ENCODE measurements around the gene RBM20. TPM values are rescaled to one million over a fixed set of nuclear protein-coding genes. Genes with fewer than 3 reads are reported as not detected.

Gene RBM20
- total RNA-seq, 2 experiments from 2014 or later, result not detected

- H3K27me3 Mint-ChIP-seq, result no peaks in the 10 kb centered on the region
- peaks cover 85% of the 10 kb centered on the region for H3K4me1 Mint-ChIP-seq
- POLR2A ChIA-PET, result interaction anchor here (0.8 to 1.0 kb wide), 2 partner anchors 12 to 84 kb away, joined by 3 read pairs; no protein-coding TSS in a partner anchor
- CTCF ChIA-PET, result interaction anchor here (0.6 to 2.6 kb wide), 12 partner anchors 8 to 186 kb away, joined by 3 to 14 read pairs (median 4); partner anchors contain the start of gene PDCD4
- H3K9me3 Mint-ChIP-seq, result peaks cover 6% of the 10 kb centered on the region
- peak overlapping the region; percentile 0 for H3K4me3 Mint-ChIP-seq
- peaks cover 14% of the 10 kb centered on the region for H3K36me3 Mint-ChIP-seq (ENCODE audit: low read depth)
- DNase-seq, result no peak
- H3K27ac Mint-ChIP-seq, result peak overlapping the region; percentile 95
Observed at GRCh38 chr10:110858297-110858934, 214.3 kb downstream of the RBM20 start.

GRCh38 chr10:110859206-110859972 is 215.3 kb downstream of the RBM20 start:
- no peaks in the 10 kb centered on the region for H3K27me3 Mint-ChIP-seq
- CTCF ChIA-PET, result interaction anchor here (0.6 to 2.6 kb wide), 9 partner anchors 8 to 187 kb away, joined by 3 to 14 read pairs (median 4); partner anchors contain the start of gene PDCD4
- H3K27ac Mint-ChIP-seq, result peak overlapping the region; percentile 95
- peaks cover 85% of the 10 kb centered on the region for H3K4me1 Mint-ChIP-seq
- DNase-seq, result no peak
- peaks cover 6% of the 10 kb centered on the region for H3K9me3 Mint-ChIP-seq
- peak overlapping the region; percentile 37 for H3K4me3 Mint-ChIP-seq
- POLR2A ChIA-PET, result interaction anchor here (0.7 to 1.2 kb wide), 2 partner anchors 8 to 12 kb away, joined by 3 read pairs; partner anchors contain the start of gene PDCD4
- peaks cover 14% of the 10 kb centered on the region for H3K36me3 Mint-ChIP-seq (ENCODE audit: low read depth)

- no peak for DNase-seq
- H3K27ac Mint-ChIP-seq, result peak overlapping the region; percentile 95
- CTCF ChIA-PET, result interaction anchor here (1.1 to 2.6 kb wide), 6 partner anchors 8 to 188 kb away, joined by 3 to 14 read pairs (median 6); partner anchors contain the start of gene PDCD4
- peaks cover 6% of the 10 kb centered on the region for H3K9me3 Mint-ChIP-seq
- H3K36me3 Mint-ChIP-seq (ENCODE audit: low read depth), result peaks cover 16% of the 10 kb centered on the region
- peak overlapping the region; percentile 37 for H3K4me3 Mint-ChIP-seq
- POLR2A ChIA-PET, result interaction anchor here (0.7 to 1.2 kb wide), 2 partner anchors 8 to 12 kb away, joined by 3 read pairs; partner anchors contain the start of gene PDCD4
- no peaks in the 10 kb centered on the region for H3K27me3 Mint-ChIP-seq
- peaks cover 88% of the 10 kb centered on the region for H3K4me1 Mint-ChIP-seq
Observed at GRCh38 chr10:110859973-110860376, 215.8 kb downstream of the RBM20 start.

- Mint-ChIP-seq H3K4me1 (peaks cover 89% of the 10 kb centered on the region), H3K36me3 (ENCODE audit: low read depth) (peaks cover 17% of the 10 kb centered on the region), H3K27ac (peak overlapping the region; percentile 95), H3K4me3 (peak overlapping the region; percentile 13), H3K9me3 (peaks cover 6% of the 10 kb centered on the region), H3K27me3 (no peaks in the 10 kb centered on the region)
- CTCF ChIA-PET, result interaction anchor here (0.7 to 2.1 kb wide), 6 partner anchors 9 to 189 kb away, joined by 3 to 14 read pairs (median 4); no protein-coding TSS in a partner anchor
- DNase-seq, result peak; percentile 75
- POLR2A ChIA-PET, result interaction anchor here (0.7 kb wide), 1 partner anchor 9 kb away, joined by 3 read pairs; no protein-coding TSS in a partner anchor
Observed at GRCh38 chr10:110860576-110861241, 216.6 kb downstream of the RBM20 start.

GRCh38 chr10:110861476-110861875 is 217.3 kb downstream of the RBM20 start:
- peak overlapping the region; percentile 95 for H3K27ac Mint-ChIP-seq
- peaks cover 92% of the 10 kb centered on the region for H3K4me1 Mint-ChIP-seq
- peaks cover 3% of the 10 kb centered on the region for H3K9me3 Mint-ChIP-seq
- ChIA-PET CTCF (interaction anchor here (1.1 to 2.1 kb wide), 3 partner anchors 8 to 19 kb away, joined by 3 to 14 read pairs (median 5); no protein-coding TSS in a partner anchor), POLR2A (interaction anchor here (0.7 kb wide), 1 partner anchor 10 kb away, joined by 3 read pairs; no protein-coding TSS in a partner anchor)
- H3K36me3 Mint-ChIP-seq (ENCODE audit: low read depth), result peaks cover 13% of the 10 kb centered on the region
- H3K4me3 Mint-ChIP-seq, result no peak overlapping the region
- no peak for DNase-seq
- H3K27me3 Mint-ChIP-seq, result no peaks in the 10 kb centered on the region

- Mint-ChIP-seq H3K36me3 (ENCODE audit: low read depth) (peaks cover 13% of the 10 kb centered on the region), H3K4me1 (peaks cover 98% of the 10 kb centered on the region), H3K4me3 (no peak overlapping the region), H3K27ac (peak overlapping the region; percentile 71), H3K27me3 (no peaks in the 10 kb centered on the region), H3K9me3 (peaks cover 3% of the 10 kb centered on the region)
- POLR2A ChIA-PET, result no interaction called here
- DNase-seq, result no peak
- CTCF ChIA-PET, result interaction anchor here (0.9 to 2.1 kb wide), 3 partner anchors 7 to 11 kb away, joined by 3 to 14 read pairs (median 5); no protein-coding TSS in a partner anchor
Observed at GRCh38 chr10:110861930-110862649, 218.0 kb downstream of the RBM20 start.

- no peak for DNase-seq
- Mint-ChIP-seq H3K9me3 (no peaks in the 10 kb centered on the region), H3K4me3 (no peak overlapping the region), H3K4me1 (peaks cover 98% of the 10 kb centered on the region), H3K27me3 (no peaks in the 10 kb centered on the region), H3K36me3 (ENCODE audit: low read depth) (peaks cover 13% of the 10 kb centered on the region), H3K27ac (peak overlapping the region; percentile 98)
- ChIA-PET POLR2A (no interaction called here), CTCF (interaction anchor here (0.9 kb wide), 1 partner anchor 11 kb away, joined by 3 read pairs; no protein-coding TSS in a partner anchor)
Observed at GRCh38 chr10:110862961-110863360, 218.8 kb downstream of the RBM20 start.

- no peak overlapping the region for H3K4me3 Mint-ChIP-seq
- ChIA-PET CTCF (interaction anchor here (0.9 kb wide), 1 partner anchor 11 kb away, joined by 3 read pairs; no protein-coding TSS in a partner anchor), POLR2A (no interaction called here)
- no peaks in the 10 kb centered on the region for H3K9me3 Mint-ChIP-seq
- H3K4me1 Mint-ChIP-seq, result peaks cover 98% of the 10 kb centered on the region
- peaks cover 11% of the 10 kb centered on the region for H3K36me3 Mint-ChIP-seq (ENCODE audit: low read depth)
- no peaks in the 10 kb centered on the region for H3K27me3 Mint-ChIP-seq
- DNase-seq, result no peak
- H3K27ac Mint-ChIP-seq, result peak overlapping the region; percentile 98
Observed at GRCh38 chr10:110863361-110863760, 219.2 kb downstream of the RBM20 start.

GRCh38 chr10:110863956-110864355 is 219.8 kb downstream of the RBM20 start:
- Mint-ChIP-seq H3K36me3 (ENCODE audit: low read depth) (peaks cover 9% of the 10 kb centered on the region), H3K4me3 (no peak overlapping the region), H3K27me3 (no peaks in the 10 kb centered on the region), H3K9me3 (no peaks in the 10 kb centered on the region), H3K4me1 (peaks cover 99% of the 10 kb centered on the region), H3K27ac (peak overlapping the region; percentile 98)
- POLR2A ChIA-PET, result no interaction called here
- no peak for DNase-seq
- CTCF ChIA-PET, result interaction anchor here (0.6 to 1.5 kb wide), 3 partner anchors 11 to 473 kb away, joined by 3 to 5 read pairs (median 3); no protein-coding TSS in a partner anchor

GRCh38 chr10:110864662-110865140 is 220.6 kb downstream of the RBM20 start:
- POLR2A ChIA-PET, result no interaction called here
- peaks cover 99% of the 10 kb centered on the region for H3K4me1 Mint-ChIP-seq
- H3K9me3 Mint-ChIP-seq, result no peaks in the 10 kb centered on the region

GRCh38 chr10:110865186-110865808 is 221.2 kb downstream of the RBM20 start:
- no peaks in the 10 kb centered on the region for H3K27me3 Mint-ChIP-seq
- POLR2A ChIA-PET, result no interaction called here

More at GRCh38 chr10:110864662-110865140, 220.6 kb downstream of the RBM20 start:
- Mint-ChIP-seq H3K36me3 (ENCODE audit: low read depth) (peaks cover 15% of the 10 kb centered on the region), H3K27ac (peak overlapping the region; percentile 98), H3K27me3 (no peaks in the 10 kb centered on the region), H3K4me3 (peak overlapping the region; percentile 71)
- peak; percentile 84 for DNase-seq
- CTCF ChIA-PET, result interaction anchor here (0.6 to 2.4 kb wide), 6 partner anchors 10 to 474 kb away, joined by 3 to 5 read pairs (median 4); no protein-coding TSS in a partner anchor

More at GRCh38 chr10:110865186-110865808, 221.2 kb downstream of the RBM20 start:
- H3K27ac Mint-ChIP-seq, result peak overlapping the region; percentile 98
- peaks cover 15% of the 10 kb centered on the region for H3K36me3 Mint-ChIP-seq (ENCODE audit: low read depth)
- peaks cover 99% of the 10 kb centered on the region for H3K4me1 Mint-ChIP-seq
- no peaks in the 10 kb centered on the region for H3K9me3 Mint-ChIP-seq
- peak overlapping the region; percentile 71 for H3K4me3 Mint-ChIP-seq
- CTCF ChIA-PET, result interaction anchor here (1.0 to 2.4 kb wide), 5 partner anchors 11 to 19 kb away, joined by 3 to 5 read pairs (median 5); no protein-coding TSS in a partner anchor
- DNase-seq, result no peak
